Gastroesophageal sphincter (tissue), 4 donors: ENCODE data around the gene NHP2. TPM values are rescaled to one million over a fixed set of nuclear protein-coding genes. Genes with fewer than 3 reads are reported as not detected.

Experiments used
- ATAC-seq: fragments of 150-250 bp; one replicate; pipeline ENCODE4 v1.9.1; 2016; ENCODE audit warnings: mild to moderate bottlenecking, moderate library complexity
- H3K27ac ChIP-seq, 4 donors: fragments of 200-600 bp; sonication (generic) in 3 of 4; 1 replicate in 3 of 4; 2 replicates in 1 of 4; pipeline ENCODE4 v1.5.1; 2016 to 2019
- H3K27me3 ChIP-seq: fragments of 200-600 bp; sonication (generic); one replicate; pipeline ENCODE4 v1.5.1; 2019
- H3K36me3 ChIP-seq, 2 donors: fragments of 200-600 bp; sonication (generic); one replicate each; pipeline ENCODE4 v1.5.1; 2019; ENCODE audit warnings: control low read depth in 1 of 2
- H3K4me1 ChIP-seq, 3 donors: fragments of 200-600 bp; sonication (generic); 1 replicate in 2 of 3; 2 replicates in 1 of 3; pipeline ENCODE4 v1.5.1; 2016 to 2019; ENCODE audit warnings: control low read depth in 2 of 3
- H3K4me3 ChIP-seq, 2 donors: fragments of 200-600 bp; sonication (generic); one replicate each; pipeline ENCODE4 v1.5.1; 2019; ENCODE audit warnings: mild to moderate bottlenecking in 1 of 2, moderate library complexity in 1 of 2
- H3K9me3 ChIP-seq, 3 donors: fragments of 200-600 bp; sonication (generic); one replicate each; pipeline ENCODE4 v1.5.1; 2017 to 2019; ENCODE audit warnings: control low read depth in 2 of 3
- EP300 ChIP-seq: sonication (generic); formaldehyde crosslinking; IDR thresholded peaks from one replicate; pipeline ENCODE4 v1.6.1; 2017; ENCODE audit warnings: antibody characterized with exemption, mild to moderate bottlenecking
- POLR2A ChIP-seq, 2 donors: fragments of 450-650 bp; IDR thresholded peaks; one replicate each; pipeline ENCODE4 v1.6.1; 2017; ENCODE audit warnings: antibody characterized with exemption in 2 of 2, mild to moderate bottlenecking in 2 of 2, moderate library complexity in 1 of 2
- POLR2AphosphoS5 ChIP-seq: sonication (generic); formaldehyde crosslinking; IDR thresholded peaks from one replicate; pipeline ENCODE4 v1.6.1; 2017; ENCODE audit warnings: antibody characterized with exemption
- WGBS, 2 donors: methylation state at CpG; one replicate each; pipeline ENCODE4 v1.1.5; 2018; ENCODE audit warnings: low coverage in 1 of 2; 5-methylcytosine and 5-hydroxymethylcytosine counted together
- total RNA-seq, 4 donors: library from RNA; depleted of rRNA; stranded (reverse); fragments of >200 nt; gene quantifications; one replicate each; pipeline ENCODE4 v1.1.0, GENCODE V29; 2016
- TF ChIP-seq, protein P1 (sequence below), 4 experiments: fragments of 200-600 bp in 2 of 4; fragments of 450-650 bp in 2 of 4; sonication (generic) in 1 of 4; IDR thresholded peaks; one replicate each; pipeline ENCODE4 v1.5.1; 2017 to 2019; ENCODE audit warnings: antibody characterized with exemption in 4 of 4, mild to moderate bottlenecking in 2 of 4, moderate library complexity in 2 of 4

NHP2 gene
- total RNA-seq, 4 donors from 2014 or later: 192 to 253 (median 218) TPM

GRCh38 chr5:178114325-178115135 lies 39.2 kb downstream of the NHP2 start:
- no peak for ATAC-seq
- 52 to 57% methylated on average over 5 to 6 of the region's 28 CpGs for WGBS, 2 donors
- peak overlapping the region in 1 of 4 donors; percentile 44 for H3K27ac ChIP-seq
- peaks cover 0 to 18% (median 9%) of the 10 kb centered on the region in 3 donors for H3K4me1 ChIP-seq
- TF ChIP-seq POLR2AphosphoS5: no peak
- TF ChIP-seq, protein P1, sequence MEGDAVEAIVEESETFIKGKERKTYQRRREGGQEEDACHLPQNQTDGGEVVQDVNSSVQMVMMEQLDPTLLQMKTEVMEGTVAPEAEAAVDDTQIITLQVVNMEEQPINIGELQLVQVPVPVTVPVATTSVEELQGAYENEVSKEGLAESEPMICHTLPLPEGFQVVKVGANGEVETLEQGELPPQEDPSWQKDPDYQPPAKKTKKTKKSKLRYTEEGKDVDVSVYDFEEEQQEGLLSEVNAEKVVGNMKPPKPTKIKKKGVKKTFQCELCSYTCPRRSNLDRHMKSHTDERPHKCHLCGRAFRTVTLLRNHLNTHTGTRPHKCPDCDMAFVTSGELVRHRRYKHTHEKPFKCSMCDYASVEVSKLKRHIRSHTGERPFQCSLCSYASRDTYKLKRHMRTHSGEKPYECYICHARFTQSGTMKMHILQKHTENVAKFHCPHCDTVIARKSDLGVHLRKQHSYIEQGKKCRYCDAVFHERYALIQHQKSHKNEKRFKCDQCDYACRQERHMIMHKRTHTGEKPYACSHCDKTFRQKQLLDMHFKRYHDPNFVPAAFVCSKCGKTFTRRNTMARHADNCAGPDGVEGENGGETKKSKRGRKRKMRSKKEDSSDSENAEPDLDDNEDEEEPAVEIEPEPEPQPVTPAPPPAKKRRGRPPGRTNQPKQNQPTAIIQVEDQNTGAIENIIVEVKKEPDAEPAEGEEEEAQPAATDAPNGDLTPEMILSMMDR (IDR thresholded peaks at IDR 0.05): no peak
- peak overlapping the region in 1 of 2 donors; percentile 53 for H3K4me3 ChIP-seq
- no peaks in the 10 kb centered on the region for H3K36me3 ChIP-seq
- peaks cover 0 to 5% (median 0%) of the 10 kb centered on the region in 3 donors for H3K9me3 ChIP-seq
- H3K27me3 ChIP-seq: peaks cover 92% of the 10 kb centered on the region

- Histone ChIP-seq H3K27ac (peak overlapping the region in 1 of 4 donors; percentile 44), H3K36me3 (no peaks in the 10 kb centered on the region), H3K4me3 (peak overlapping the region; percentile 2 to 53), H3K4me1 (peaks cover 0 to 18% (median 9%) of the 10 kb centered on the region in 3 donors), H3K9me3 (peaks cover 0 to 5% (median 0%) of the 10 kb centered on the region in 3 donors), H3K27me3 (peaks cover 88% of the 10 kb centered on the region)
- TF ChIP-seq, protein P1 (IDR thresholded peaks at IDR 0.05): no peak
- no peak for TF ChIP-seq POLR2A (IDR thresholded peaks at IDR 0.05)
- no peak for TF ChIP-seq EP300
- no peak for TF ChIP-seq POLR2AphosphoS5
- ATAC-seq: no peak
- 14% methylated on average over 9 of the region's 41 CpGs; no CpG with 5 or more reads in 1 of the 2 donors for WGBS, 2 donors
These were observed 39.8 kb downstream of the NHP2 start for GRCh38 chr5:178113841-178114324.

DNA sequence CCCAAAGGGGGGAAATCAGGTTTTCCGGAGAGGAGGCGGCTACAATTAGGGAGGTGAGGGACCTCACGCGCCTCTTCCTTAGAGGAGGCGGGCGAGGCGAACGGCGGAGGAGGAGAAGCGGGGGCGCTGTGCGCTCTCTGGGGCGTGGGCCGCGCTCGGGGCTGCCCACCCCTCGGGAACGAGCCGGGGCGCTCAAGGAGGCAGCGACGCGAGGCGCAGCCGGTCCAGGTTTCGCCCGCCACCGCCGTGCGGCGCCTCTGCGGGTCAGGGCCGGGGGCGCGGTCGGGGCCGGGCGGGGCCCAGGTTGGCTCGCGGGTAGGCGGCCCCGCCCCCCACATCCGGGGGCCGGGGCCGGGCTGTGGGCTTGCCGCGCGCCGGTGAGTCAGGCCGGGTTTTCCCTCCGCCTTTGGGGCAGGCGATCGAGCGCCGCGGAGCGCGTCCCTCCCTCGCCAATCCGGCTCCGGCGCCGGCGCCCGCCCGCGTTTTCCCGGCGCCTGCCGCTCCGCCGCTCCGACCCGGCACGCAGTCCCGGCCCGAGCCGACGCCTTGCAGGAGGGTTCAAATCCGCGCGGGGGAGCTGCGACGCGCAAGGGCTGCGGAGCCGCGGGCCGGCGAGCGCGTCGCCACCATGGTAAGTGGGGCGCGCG lies 40.4 kb downstream of the NHP2 start, which contains the start of gene N4BP3:
N4BP3 (plus strand) TSS at position 392 of the 647 bp plus-strand sequence. CDS start 6,052 bp downstream, outside the sequence.
- ATAC-seq: peak; percentile 56
- Histone ChIP-seq H3K27ac (peak within 1 kb of the TSS in 1 of 4 donors; percentile 44), H3K27me3 (peaks cover 82% of the 10 kb centered on the region), H3K36me3 (no peaks in the 10 kb centered on the region), H3K9me3 (peaks cover 0 to 5% (median 0%) of the 10 kb centered on the region in 3 donors), H3K4me1 (peaks cover 0 to 18% (median 9%) of the 10 kb centered on the region in 3 donors), H3K4me3 (peak within 1 kb of the TSS; percentile 2 to 53)
- 0% methylated on average over 4 of the region's 96 CpGs; no CpG with 5 or more reads in 1 of the 2 donors for WGBS, 2 donors
- TF ChIP-seq POLR2AphosphoS5 (no peak), EP300 (no peak), POLR2A (IDR thresholded peaks at IDR 0.05) (no peak)
- TF ChIP-seq, protein P1 (IDR thresholded peaks at IDR 0.05): no peak

DNA sequence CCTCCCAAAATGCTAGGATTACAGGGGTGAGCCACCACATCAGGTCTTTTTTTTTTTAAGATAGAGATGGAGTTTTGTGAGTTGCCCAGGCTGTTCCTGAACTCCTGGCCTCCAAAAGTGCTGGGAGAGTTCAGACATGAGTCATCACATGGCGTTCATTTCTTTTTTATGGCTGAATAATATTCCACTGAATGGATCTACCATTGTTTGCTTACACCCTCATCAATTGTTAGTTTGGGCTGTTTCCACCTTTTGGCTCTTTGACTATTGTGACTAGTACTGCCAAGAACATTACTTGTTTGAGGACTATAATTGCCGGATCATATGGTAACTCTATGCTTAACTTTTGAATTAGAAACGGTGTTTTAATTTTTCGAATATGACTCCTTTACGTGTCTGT lies 41.1 kb downstream of the NHP2 start:
- 76 to 91% methylated on average over 5 of the region's 5 CpGs for WGBS, 2 donors
- H3K27me3 ChIP-seq: peaks cover 79% of the 10 kb centered on the region
- no peak overlapping the region for H3K27ac ChIP-seq
- H3K4me1 ChIP-seq: peaks cover 0 to 18% (median 9%) of the 10 kb centered on the region in 3 donors
- no peaks in the 10 kb centered on the region for H3K36me3 ChIP-seq
- TF ChIP-seq EP300 (no peak), POLR2A (IDR thresholded peaks at IDR 0.05) (no peak), POLR2AphosphoS5 (no peak)
- TF ChIP-seq, protein P1 (IDR thresholded peaks at IDR 0.05): no peak
- peaks cover 0 to 5% (median 0%) of the 10 kb centered on the region in 3 donors for H3K9me3 ChIP-seq
- no peak for ATAC-seq
- no peak overlapping the region for H3K4me3 ChIP-seq
